ENCODE results near the gene RICTOR. TPM values are rescaled to one million over a fixed set of nuclear protein-coding genes. Genes with fewer than 3 reads are reported as not detected.

RICTOR gene
- polyA plus RNA-seq, 2 of the 4 experiments (the other 2 are of a cell fraction) = 6.5 to 28.5 TPM

DNA sequence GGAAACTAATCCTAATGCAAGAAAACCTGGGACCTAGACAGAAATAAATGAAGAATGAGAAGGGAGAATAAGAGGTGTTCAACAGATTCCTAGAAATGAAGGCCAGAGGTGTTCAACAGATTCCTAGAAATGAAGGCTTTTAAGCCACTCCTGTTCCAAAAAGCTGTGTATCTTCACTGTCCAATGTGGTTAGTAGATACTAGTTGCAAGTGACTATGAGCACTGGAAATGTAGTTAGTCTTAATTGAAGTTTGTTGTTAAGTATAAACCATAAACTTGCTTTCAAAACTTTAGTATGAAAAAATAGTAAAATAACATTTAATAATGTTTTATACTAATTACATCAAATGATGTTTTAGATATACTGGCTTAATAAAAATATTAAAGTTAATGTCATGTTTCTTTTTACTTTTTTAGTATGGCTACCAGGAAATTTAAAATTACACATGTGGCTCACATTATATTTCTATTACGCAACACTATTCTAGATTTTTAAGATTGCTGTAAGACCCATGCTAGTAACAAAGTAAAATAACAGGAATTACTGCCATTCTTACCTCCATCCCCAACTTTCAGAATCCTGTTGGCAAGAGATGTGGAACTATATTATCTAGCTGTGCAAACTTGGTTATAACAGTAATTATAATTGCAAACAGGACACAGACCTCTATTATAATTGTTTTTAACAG is 57.5 kb downstream of the RICTOR start:
- POLR2A ChIA-PET = no interaction called here
- ATAC-seq (peak in 1 of 2 experiments; percentile 15; a peak in 1 of 6 replicates), DNase-seq (ENCODE audit: low read depth in 1 of 2, low spot score in 1 of 2) (no peak), FAIRE-seq (no peak)
- 95% methylated on average over 1 of the region's 1 CpG for WGBS (ENCODE audit: missing lambda C conversion rate)
- H3K4me2 ChIP-seq = peak overlapping the region; percentile 59; the same call in 1 of the 3 replicates
- H3K4me1 ChIP-seq = peaks cover 46% of the 10 kb centered on the region
- CTCF ChIA-PET = interaction anchor here (1.3 kb wide), 1 partner anchor 11 kb away, joined by 4 read pairs; no protein-coding TSS in a partner anchor
- peaks cover 11% of the 10 kb centered on the region for H3K9me3 ChIP-seq
- H3K27ac ChIP-seq = peak overlapping the region in 1 of 2 experiments; percentile 56; a peak in 1 of 6 replicates
- H3K4me3 ChIP-seq = no peak overlapping the region
- no peak for TF ChIP-seq ZC3H11A (IDR thresholded peaks at IDR 0.05)
- peak; percentile 70 to 85; a peak in 3 of 4 replicates for TF ChIP-seq CEBPB (IDR thresholded peaks at IDR 0.05)
- no peak for TF ChIP-seq SREBF2 (IDR thresholded peaks at IDR 0.05)
- TF ChIP-seq, protein P1, sequence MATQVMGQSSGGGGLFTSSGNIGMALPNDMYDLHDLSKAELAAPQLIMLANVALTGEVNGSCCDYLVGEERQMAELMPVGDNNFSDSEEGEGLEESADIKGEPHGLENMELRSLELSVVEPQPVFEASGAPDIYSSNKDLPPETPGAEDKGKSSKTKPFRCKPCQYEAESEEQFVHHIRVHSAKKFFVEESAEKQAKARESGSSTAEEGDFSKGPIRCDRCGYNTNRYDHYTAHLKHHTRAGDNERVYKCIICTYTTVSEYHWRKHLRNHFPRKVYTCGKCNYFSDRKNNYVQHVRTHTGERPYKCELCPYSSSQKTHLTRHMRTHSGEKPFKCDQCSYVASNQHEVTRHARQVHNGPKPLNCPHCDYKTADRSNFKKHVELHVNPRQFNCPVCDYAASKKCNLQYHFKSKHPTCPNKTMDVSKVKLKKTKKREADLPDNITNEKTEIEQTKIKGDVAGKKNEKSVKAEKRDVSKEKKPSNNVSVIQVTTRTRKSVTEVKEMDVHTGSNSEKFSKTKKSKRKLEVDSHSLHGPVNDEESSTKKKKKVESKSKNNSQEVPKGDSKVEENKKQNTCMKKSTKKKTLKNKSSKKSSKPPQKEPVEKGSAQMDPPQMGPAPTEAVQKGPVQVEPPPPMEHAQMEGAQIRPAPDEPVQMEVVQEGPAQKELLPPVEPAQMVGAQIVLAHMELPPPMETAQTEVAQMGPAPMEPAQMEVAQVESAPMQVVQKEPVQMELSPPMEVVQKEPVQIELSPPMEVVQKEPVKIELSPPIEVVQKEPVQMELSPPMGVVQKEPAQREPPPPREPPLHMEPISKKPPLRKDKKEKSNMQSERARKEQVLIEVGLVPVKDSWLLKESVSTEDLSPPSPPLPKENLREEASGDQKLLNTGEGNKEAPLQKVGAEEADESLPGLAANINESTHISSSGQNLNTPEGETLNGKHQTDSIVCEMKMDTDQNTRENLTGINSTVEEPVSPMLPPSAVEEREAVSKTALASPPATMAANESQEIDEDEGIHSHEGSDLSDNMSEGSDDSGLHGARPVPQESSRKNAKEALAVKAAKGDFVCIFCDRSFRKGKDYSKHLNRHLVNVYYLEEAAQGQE (IDR thresholded peaks at IDR 0.05) = no peak

DNA sequence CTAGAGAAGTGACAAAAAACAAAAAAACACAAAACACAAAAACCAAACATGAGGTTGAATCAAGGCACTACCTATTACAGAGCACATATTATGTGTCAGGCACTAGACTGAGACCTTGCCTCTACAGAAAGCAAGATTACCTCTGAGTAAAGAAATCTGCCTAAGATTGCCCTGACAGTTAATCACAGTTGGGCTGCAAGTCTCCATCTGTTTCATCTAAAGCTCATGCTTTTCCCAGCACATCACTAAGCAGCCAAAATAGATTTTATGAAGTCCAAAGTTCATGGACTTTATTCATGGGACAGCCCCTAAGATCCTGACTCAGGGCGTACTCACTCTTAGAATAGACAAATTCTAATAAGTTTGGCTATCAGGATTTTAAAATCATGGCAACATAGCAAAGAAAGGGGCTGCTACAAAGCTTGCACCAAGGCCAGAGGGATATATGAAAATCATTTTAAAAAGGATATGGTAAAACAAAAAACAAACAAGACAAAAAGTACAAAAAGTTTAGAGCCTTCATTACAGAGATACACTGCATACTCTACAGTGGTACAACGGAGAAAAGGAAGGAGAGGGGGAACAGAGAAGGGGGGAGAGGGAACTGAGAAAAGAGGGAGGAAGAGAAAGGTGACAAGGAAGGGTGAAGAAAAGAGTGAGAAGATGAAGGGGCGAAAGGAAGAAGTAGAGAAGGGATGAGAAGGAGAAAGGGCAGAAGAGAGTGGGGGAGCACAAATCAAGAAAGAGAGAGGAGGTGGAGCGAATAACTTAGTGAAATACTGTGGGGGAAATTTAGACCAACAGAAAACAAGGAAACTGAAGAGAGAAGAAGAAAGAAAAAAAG is 58.2 kb downstream of the RICTOR start:
- ChIA-PET POLR2A (no interaction called here), CTCF (no interaction called here)
- H3K9me3 ChIP-seq = peaks cover 18% of the 10 kb centered on the region
- FAIRE-seq (peak; percentile 46), DNase-seq (ENCODE audit: low read depth in 1 of 2, low spot score in 1 of 2) (peak in 1 of 2 experiments; percentile 40), ATAC-seq (peak; percentile 90 to 92)
- TF ChIP-seq FOSL2 (IDR thresholded peaks at IDR 0.05) (no peak), FOSL2 (CRISPR knock-in tag; IDR thresholded peaks at IDR 0.05) (peak; percentile 33; the same call in 1 of the 2 replicates), JUN (IDR thresholded peaks at IDR 0.05) (no peak), JUNB (IDR thresholded peaks at IDR 0.05) (peak; percentile 34; the same call in 1 of the 2 replicates)
- TF ChIP-seq, protein P2, sequence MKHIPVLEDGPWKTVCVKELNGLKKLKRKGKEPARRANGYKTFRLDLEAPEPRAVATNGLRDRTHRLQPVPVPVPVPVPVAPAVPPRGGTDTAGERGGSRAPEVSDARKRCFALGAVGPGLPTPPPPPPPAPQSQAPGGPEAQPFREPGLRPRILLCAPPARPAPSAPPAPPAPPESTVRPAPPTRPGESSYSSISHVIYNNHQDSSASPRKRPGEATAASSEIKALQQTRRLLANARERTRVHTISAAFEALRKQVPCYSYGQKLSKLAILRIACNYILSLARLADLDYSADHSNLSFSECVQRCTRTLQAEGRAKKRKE (CRISPR knock-in tag; IDR thresholded peaks at IDR 0.05; ENCODE audit: low read depth) = no peak
- no peak overlapping the region for H3K4me3 ChIP-seq
- peaks cover 38% of the 10 kb centered on the region for H3K4me1 ChIP-seq
- H3K4me2 ChIP-seq = peak overlapping the region; percentile 59
- 71% methylated on average over 4 of the region's 4 CpGs for WGBS (ENCODE audit: missing lambda C conversion rate)
- H3K27ac ChIP-seq = peak overlapping the region; percentile 32 to 56; a peak in 3 of 6 replicates

DNA sequence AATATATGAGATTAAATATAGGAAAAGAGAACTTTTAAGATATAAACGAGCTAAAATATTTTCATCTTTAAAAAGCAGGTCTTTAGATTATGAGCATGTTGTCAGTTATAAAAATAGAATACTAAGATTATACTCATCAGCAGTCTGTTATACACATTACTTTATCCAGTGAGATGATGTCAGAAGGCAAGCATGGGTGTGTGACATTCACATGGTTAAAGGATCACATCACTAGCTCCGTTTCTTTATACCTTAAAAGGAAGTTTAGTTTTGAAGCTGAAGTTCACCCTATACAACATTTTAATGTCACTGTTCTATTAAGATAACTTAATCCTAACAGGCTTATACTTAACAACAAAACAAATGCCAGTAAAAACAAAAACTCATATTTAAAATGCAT is 59.6 kb downstream of the RICTOR start:
- POLR2A ChIA-PET = no interaction called here
- CTCF ChIA-PET = no interaction called here
- Histone ChIP-seq H3K27ac (0 out of 6 replicates have a peak overlapping the region, but pooled peaks of 1 of the 2 experiments have one; percentile 32), H3K4me1 (peaks cover 37% of the 10 kb centered on the region), H3K4me2 (peak overlapping the region; percentile 59), H3K4me3 (no peak overlapping the region), H3K9me3 (peaks cover 27% of the 10 kb centered on the region)
- peak in 1 of 2 experiments; percentile 59; a peak in 3 of 6 replicates for ATAC-seq
- 38% methylated on average over 2 of the region's 2 CpGs for WGBS (ENCODE audit: missing lambda C conversion rate)
- no peak for TF ChIP-seq RNF2 (IDR thresholded peaks at IDR 0.05; ENCODE audit: borderline replicate concordance, low read depth)
- no peak for TF ChIP-seq RCOR1 (IDR thresholded peaks at IDR 0.05; ENCODE audit: low read depth, low read length)
- TF ChIP-seq PHF8 (IDR thresholded peaks at IDR 0.05; ENCODE audit: borderline replicate concordance, low read depth) = no peak
- no peak for TF ChIP-seq BHLHE40 (IDR thresholded peaks at IDR 0.05; ENCODE audit: low read depth, low read length)
- TF ChIP-seq KDM5A (IDR thresholded peaks at IDR 0.05) = no peak
- no peak for TF ChIP-seq CBX8 (IDR thresholded peaks at IDR 0.05)
- no peak for TF ChIP-seq NR3C1 (IDR thresholded peaks at IDR 0.05)
- no peak for TF ChIP-seq CHD4 (IDR thresholded peaks at IDR 0.05; ENCODE audit: borderline replicate concordance)
- TF ChIP-seq HOXB5 (CRISPR knock-in tag; IDR thresholded peaks at IDR 0.05) = no peak
- no peak for TF ChIP-seq RFX5 (IDR thresholded peaks at IDR 0.05)
- no peak for TF ChIP-seq POLR2AphosphoS2 (conservative IDR thresholded peaks at IDR 0.05; ENCODE audit: low read length)
- TF ChIP-seq FOSL2 (IDR thresholded peaks at IDR 0.05) = no peak
- no peak for TF ChIP-seq FOSL2 (CRISPR knock-in tag; IDR thresholded peaks at IDR 0.05)
- no peak for TF ChIP-seq TP53 (CRISPR knock-in tag; IDR thresholded peaks at IDR 0.05)
- TF ChIP-seq HOXB13 (CRISPR knock-in tag; IDR thresholded peaks at IDR 0.05; ENCODE audit: low read depth) = no peak
- peak in 1 of 2 experiments; percentile 49 for DNase-seq (ENCODE audit: low read depth in 1 of 2, low spot score in 1 of 2)
- FAIRE-seq = peak; percentile 73
